CD4-positive, alpha-beta T cell treated with Interleukin-15 for 4 hours (primary cell): ENCODE data around the gene TTLL11.
"Not testable (repeated sequence)": the region's sequence is repeated elsewhere in the genome, so short reads cannot be mapped to it uniquely, and the experiment has no call there.

Experiments
- DNase-seq: peaks from one replicate; pipeline ENCODE4 v3.0.0-alpha.2; 2020; ENCODE audit warnings: low spot score

TTLL11 gene

GRCh38 chr9:121814594-121814993, 278.5 kb downstream of the TTLL11 start:
- no peak for DNase-seq

- no peak for DNase-seq
These were observed 279.4 kb downstream of the TTLL11 start for GRCh38 chr9:121813519-121814210.

DNA sequence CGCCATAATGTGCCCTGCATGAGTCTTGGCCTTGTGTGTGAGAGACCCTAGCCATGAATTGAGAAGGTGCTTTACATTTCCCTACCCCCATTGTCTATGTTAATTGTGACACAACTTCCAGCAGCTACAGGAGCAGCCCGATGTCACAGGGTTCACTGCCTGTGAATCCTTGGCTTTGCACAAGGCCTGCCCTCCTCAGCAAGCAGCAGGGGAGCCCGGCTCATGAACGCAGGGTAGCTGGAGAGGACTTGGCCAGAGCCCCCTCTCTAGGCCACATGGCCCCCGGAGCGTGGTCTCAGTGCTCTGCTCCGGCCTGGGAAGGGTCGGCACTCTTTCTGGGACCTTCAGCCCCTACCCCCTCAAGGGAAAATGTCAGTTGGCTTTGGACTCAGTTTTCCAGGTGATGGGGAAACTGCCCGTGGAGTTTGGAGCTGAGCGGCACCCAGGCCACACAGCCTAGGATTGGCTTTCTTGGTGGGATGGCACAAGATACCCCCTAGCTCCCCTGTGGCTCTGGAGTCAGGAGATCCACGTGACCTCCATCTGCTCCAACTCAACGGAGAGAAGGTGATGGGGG, 280.9 kb downstream of the TTLL11 start:
- DNase-seq = no peak

GRCh38 chr9:121811751-121812150, 281.4 kb downstream of the TTLL11 start:
- DNase-seq = no peak

GRCh38 chr9:121811140-121811539, 282.0 kb downstream of the TTLL11 start:
- no peak for DNase-seq

DNA sequence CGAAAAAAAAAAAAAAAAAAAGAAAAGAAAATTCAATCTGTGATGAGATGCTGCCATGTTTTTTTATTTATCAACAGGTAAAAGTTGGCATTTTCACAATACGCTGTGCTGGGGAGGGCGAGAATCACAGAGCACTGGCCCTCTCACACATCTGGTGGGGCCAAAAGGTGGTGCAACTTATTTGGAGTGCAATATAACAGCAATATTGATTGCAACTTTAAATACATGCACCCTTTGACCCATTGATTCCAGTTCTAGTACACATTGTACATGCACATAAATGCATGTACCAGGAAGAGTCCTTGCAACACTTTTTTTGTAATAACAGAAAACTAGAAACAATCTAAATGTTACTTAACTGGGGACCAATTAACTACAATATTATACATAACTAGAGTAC, 282.6 kb downstream of the TTLL11 start:
- DNase-seq = no peak

DNA sequence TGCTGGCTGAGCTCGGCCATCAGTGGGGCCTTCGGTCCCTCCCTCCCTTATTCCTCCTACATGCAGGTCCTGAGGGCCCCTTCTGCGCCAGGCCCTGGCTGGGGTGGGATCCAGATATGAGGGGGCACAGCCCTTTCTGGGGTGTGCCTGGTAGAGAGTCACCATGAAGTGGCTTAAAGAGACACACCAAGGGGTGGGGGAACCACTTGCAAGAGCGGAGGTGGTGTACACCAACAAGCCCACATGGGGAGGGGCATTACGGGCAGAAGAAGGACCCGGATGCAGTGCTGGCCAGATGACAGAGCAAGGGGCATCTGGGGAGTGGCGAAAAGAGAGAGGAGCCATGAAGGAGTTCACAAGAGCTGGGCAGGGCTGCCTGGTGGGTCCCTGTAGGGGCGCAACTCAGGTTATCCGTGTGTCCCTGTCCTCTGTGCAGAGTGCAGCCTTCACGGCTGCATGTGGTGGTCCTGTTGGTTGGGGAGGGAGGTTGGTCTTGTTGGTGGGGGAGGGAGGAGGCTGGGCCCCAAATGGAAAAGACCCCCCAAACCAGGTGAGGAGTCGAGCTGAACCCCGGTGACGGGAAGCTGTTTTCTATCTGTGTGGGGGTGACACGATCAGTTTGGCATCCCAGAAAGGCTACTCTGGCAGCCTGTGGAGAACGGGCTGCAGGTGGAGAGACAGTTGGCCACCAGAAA, 283.6 kb downstream of the TTLL11 start:
- no peak for DNase-seq

- DNase-seq = no peak
These were observed 284.3 kb downstream of the TTLL11 start for GRCh38 chr9:121808781-121809180.

DNA sequence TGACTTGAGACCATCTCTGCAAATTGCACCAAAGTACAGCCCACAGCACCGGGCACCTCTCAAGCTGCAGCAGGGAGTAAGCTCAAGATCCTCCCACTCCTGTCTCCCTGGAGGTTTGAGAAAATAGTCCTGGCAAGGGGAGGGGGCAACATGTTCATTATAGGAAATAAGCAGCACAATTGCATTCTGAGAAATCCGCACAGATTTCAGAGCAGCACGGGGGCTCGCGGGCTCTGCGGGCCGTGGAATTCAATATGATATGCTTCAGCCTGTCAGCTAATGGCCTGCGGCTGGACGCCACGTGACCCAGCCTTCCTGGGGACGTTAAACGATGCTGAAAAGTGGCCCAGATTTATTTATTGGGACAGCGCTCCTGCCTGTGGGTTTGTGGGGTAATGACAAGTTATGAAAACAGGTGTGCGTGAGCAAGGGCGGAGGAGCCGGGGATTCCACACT, 285.3 kb downstream of the TTLL11 start:
- DNase-seq = no peak

GRCh38 chr9:121807069-121807822, 285.9 kb downstream of the TTLL11 start:
- no peak for DNase-seq

DNA sequence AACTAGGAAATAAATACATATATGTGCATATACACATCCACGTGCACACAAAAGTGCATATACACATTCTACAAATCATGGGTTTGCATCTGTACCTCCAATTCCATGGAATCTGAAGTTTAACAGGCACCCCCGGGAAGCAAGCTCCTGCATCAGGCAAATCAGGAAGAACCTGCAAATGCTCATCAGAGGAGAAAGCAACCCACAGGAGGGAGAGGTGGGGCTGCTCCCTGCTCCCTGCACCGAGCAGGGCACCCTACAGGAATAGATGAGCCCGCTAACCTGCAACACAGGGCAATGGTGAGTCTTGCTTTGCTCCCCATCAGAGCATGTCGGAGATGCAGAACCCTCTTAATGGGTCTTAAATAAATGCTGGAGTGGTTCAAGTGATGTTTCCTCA, 290.4 kb downstream of the TTLL11 start:
- no peak for DNase-seq

- DNase-seq = no peak
These were observed 291.5 kb downstream of the TTLL11 start for GRCh38 chr9:121801579-121801978.

- DNase-seq = no peak
These were observed 292.7 kb downstream of the TTLL11 start for GRCh38 chr9:121800376-121800775.

- no peak for DNase-seq
These were observed 294.2 kb downstream of the TTLL11 start for GRCh38 chr9:121798941-121799340.

- no peak for DNase-seq
These were observed 296.0 kb downstream of the TTLL11 start for GRCh38 chr9:121797081-121797480.

GRCh38 chr9:121794334-121794733, 298.8 kb downstream of the TTLL11 start:
- not testable (repeated sequence) for DNase-seq

GRCh38 chr9:121792476-121792875, 300.6 kb downstream of the TTLL11 start:
- DNase-seq = not testable (repeated sequence)

DNA sequence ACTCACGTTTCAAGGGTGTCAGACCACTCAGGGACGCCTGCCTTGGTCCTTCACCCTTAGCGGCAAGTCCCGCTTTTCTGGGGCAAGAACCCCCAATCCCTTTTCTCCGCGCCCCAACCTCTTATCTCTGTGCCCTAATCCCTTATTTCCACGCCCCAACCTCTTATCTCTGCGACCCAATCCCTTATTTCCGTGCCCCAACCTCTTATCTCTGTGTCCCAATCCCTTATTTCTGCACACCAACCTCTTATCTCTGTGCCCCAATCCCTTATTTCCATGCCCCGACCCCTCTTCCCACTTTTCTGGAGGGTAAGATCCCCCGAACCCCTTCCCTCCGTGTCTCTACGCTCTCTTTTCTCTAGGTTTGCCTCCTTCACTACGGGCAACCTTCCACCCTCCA, 302.3 kb downstream of the TTLL11 start:
- no peak for DNase-seq

GRCh38 chr9:121788686-121789366, 304.3 kb downstream of the TTLL11 start:
- DNase-seq = no peak

DNA sequence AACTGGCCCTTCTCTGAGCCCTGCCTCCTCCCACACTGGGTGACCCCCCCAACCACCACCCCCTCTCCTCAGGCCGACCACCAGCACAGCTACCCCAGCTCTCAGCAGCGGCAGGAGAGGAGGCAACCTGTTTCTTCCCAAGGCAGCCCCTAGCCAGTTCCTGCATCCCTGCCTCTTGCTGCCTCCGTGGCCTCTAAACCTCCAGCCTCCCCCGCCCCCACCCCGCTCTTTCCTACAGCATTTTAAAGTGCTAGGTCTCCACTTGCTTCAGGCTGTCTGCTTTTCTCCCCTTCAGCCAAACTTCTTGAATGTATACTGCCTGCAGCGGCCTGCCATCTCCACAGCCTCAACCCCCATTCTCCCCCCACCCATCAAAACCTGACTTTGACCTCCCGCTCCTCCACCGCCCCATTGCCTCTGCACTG, 306.1 kb downstream of the TTLL11 start:
- no peak for DNase-seq

GRCh38 chr9:121786543-121786948, 306.6 kb downstream of the TTLL11 start:
- DNase-seq = no peak
